Skin epidermis (tissue), 12 donors: ENCODE results near the gene SLFN5.
A peak's percentile ranks its signal among the peaks of the same experiment; 100 is the strongest.
"Not testable (repeated sequence)": the region's sequence is repeated elsewhere in the genome, so short reads cannot be mapped to it uniquely, and the experiment has no call there.

Source experiments
- H3K27ac ChIP-seq, 21 experiments: fragments of 200-600 bp; sonication (generic) in 11 of 21; one replicate each; pipeline ENCODE4 v1.5.0; 2020; ENCODE audit warnings: mild to moderate bottlenecking in 3 of 21, inconsistent platforms in 2 of 21, moderate library complexity in 2 of 21
- H3K4me3 ChIP-seq, 7 experiments: fragments of 200-600 bp; sonication (generic) in 2 of 7; one replicate each; pipeline ENCODE4 v1.5.0; 2020; ENCODE audit warnings: inconsistent platforms in 2 of 7, mild to moderate bottlenecking in 2 of 7, moderate library complexity in 1 of 7

The SLFN5 gene

GRCh38 chr17:35242805-35243560 is at the start of gene SLFN5:
Gene SLFN5 (plus strand): TSS chr17:35243072. CDS start chr17:35258691, 15,619 bp downstream.
- peak within 1 kb of the TSS; percentile 79 to 99 (median 94) for H3K27ac ChIP-seq
- peak within 1 kb of the TSS; percentile 56 to 70 (median 64) for H3K4me3 ChIP-seq

- H3K27ac ChIP-seq, H3K4me3 ChIP-seq: not testable (repeated sequence)
Measured at GRCh38 chr17:35194001-35194400, 48.9 kb upstream of the SLFN5 start, which contains the start of gene SLC35G3. Gene SLC35G3 (minus strand): TSS chr17:35194393. CDS start chr17:35194307, 86 bp downstream.

GRCh38 chr17:35195062-35195461 is 47.8 kb upstream of the SLFN5 start:
- H3K4me3 ChIP-seq, H3K27ac ChIP-seq: not testable (repeated sequence)

DNA sequence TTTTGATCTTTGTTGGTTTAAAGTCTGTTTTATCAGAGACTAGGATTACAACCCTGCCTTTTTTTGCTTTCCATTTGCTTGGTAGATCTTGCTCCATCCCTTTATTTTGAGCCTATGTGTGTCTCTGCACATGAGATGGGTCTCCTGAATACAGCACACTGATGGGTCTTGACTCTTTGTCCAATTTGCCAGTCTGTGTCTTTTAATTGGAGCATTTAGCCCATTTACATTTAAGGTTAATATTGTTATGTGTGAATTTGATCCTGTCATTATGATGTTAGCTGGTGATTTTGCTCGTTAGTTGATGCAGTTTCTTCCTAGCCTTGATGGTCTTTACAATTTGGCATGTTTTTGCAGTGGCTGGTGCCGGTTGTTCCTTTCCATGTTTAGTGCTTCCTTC is 40.3 kb upstream of the SLFN5 start:
- H3K4me3 ChIP-seq, H3K27ac ChIP-seq: not testable (repeated sequence)

DNA sequence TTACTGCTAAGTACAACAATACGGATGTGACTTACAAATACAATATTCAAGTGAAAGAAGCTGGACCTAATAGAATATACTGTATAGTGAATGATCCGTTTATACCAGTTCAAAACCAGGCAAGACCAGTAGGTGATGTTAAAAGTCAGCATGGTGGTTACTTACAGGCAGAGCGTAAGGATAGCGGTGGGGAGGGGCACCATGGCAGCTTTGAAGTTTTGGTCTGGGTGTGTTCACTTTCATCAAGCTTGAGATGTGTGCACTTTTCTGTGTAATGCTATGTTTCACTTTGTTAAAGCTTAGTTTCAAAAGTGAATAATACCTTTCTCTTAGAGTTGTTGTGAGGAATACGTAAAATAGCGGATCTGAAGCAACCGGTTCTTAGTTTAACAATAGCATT is 32.1 kb upstream of the SLFN5 start:
- H3K4me3 ChIP-seq, result no peak overlapping the region
- no peak overlapping the region for H3K27ac ChIP-seq

GRCh38 chr17:35212668-35213067 is 30.2 kb upstream of the SLFN5 start:
- Histone ChIP-seq H3K27ac (peak overlapping the region in 18 of 21 experiments; percentile 7 to 96 (median 66)), H3K4me3 (no peak overlapping the region)

GRCh38 chr17:35213412-35213940 is 29.4 kb upstream of the SLFN5 start:
- no peak overlapping the region for H3K4me3 ChIP-seq
- H3K27ac ChIP-seq, result peak overlapping the region in 19 of 21 experiments; percentile 7 to 96 (median 65)

GRCh38 chr17:35214192-35214591 is 28.7 kb upstream of the SLFN5 start:
- peak overlapping the region in 17 of 21 experiments; percentile 7 to 96 (median 71) for H3K27ac ChIP-seq
- no peak overlapping the region for H3K4me3 ChIP-seq

DNA sequence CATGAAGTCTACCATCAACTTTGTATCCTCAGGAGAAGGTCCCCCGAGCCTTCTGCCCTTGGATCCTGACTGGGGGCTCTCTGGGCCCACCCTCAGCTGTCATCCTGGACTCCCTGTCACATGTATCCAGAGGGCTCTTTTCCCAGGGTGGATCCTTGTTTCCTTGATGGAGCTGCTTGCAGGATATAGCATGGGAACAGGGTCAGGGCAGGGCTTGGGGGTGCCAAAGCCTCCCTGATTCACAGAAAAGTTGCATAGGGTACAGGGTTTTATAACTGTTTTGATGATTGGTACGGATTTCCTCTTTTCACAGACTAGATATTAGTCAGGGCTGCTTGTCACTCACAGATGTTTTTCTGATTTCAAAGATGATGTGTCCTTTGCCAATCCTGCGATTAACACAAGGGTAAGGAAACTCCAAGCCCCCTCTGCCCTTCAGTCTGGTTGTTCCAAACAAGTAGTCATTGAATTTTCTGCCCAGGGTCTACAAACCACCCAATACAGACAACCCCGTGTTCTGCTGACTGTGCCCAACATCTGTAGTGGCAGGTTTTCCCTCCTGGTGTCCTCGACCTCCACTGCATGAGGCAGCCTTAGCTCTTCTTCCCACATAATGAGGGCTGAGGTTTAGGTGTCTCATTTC is 28.1 kb upstream of the SLFN5 start:
- H3K4me3 ChIP-seq, result no peak overlapping the region
- peak overlapping the region in 15 of 21 experiments; percentile 38 to 96 (median 73) for H3K27ac ChIP-seq

DNA sequence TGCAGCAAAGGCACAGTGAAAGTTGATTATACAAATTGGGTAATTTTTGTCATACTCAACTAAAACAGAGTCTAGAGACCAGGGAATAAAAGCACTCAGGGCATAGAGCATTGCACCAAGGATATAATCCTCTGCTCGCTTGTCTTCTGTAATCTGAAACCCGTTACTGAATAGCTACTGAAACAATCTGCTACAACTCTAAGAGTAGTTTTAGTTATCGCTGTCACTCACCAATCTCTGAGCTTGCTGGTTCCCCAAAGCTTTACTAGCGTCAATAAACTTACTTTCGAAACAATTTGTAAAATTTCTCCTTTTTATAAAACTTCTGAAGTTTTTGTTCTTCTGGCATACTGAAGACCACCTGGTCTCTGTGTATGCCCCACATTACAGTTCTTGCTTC is 25.8 kb upstream of the SLFN5 start:
- Histone ChIP-seq H3K27ac (peak overlapping the region in 4 of 21 experiments; percentile 10 to 96 (median 88)), H3K4me3 (no peak overlapping the region)

DNA sequence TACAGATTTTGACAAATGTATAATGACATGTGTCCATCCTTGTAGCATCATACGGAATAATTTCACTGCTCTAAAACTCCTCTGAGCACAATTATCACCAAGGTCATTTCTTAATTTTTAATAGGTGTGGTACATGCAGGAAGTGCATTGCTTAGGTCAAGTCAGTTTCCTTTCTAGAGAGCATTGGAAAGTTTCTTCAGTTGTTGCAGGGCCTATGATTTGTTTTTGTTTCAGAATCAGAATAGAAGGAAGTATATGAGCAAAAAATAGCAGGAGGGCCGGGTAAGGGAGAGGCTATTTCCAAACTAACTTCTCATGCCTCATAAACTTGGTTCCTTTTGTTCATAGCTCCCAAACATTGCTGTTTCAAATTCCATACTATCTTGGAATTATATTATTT is 24.0 kb upstream of the SLFN5 start:
- H3K27ac ChIP-seq, result peak overlapping the region in 9 of 21 experiments; percentile 1 to 96 (median 46)

GRCh38 chr17:35222452-35222851 is 20.4 kb upstream of the SLFN5 start:
- H3K4me3 ChIP-seq, result no peak overlapping the region
- no peak overlapping the region for H3K27ac ChIP-seq

More for the DNA sequence above, 24.0 kb upstream of the SLFN5 start:
- no peak overlapping the region for H3K4me3 ChIP-seq

- no peak overlapping the region for H3K27ac ChIP-seq
- no peak overlapping the region for H3K4me3 ChIP-seq
Measured at GRCh38 chr17:35224436-35224835, 18.4 kb upstream of the SLFN5 start.

GRCh38 chr17:35227546-35227945 is 15.3 kb upstream of the SLFN5 start:
- H3K27ac ChIP-seq, result no peak overlapping the region
- no peak overlapping the region for H3K4me3 ChIP-seq

GRCh38 chr17:35229638-35230037 is 13.2 kb upstream of the SLFN5 start:
- H3K27ac ChIP-seq, result no peak overlapping the region

GRCh38 chr17:35234315-35234714 is 8.6 kb upstream of the SLFN5 start:
- H3K27ac ChIP-seq, H3K4me3 ChIP-seq: not testable (repeated sequence)

More at GRCh38 chr17:35229638-35230037, 13.2 kb upstream of the SLFN5 start:
- H3K4me3 ChIP-seq, result no peak overlapping the region

DNA sequence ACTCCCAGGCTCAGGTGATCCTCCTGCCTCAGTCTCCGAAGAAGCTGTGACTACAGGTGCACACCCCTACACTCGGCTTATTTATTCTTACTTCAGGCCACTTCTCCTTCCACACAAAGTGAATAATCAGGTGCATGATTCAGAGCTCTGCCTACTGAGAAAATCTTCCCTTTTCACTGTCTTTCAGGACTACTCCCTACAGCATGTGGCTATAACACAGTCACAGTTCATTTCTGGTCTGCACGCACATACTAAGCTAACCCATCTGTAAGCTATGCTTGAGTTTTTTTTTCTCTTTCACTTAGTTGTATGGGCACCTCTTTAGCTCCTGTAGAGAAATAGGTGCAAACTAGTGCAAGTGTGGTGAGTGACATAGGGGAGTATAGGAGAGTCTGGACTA is 7.6 kb upstream of the SLFN5 start:
- Histone ChIP-seq H3K27ac (no peak overlapping the region), H3K4me3 (no peak overlapping the region)

- no peak overlapping the region for H3K27ac ChIP-seq
- no peak overlapping the region for H3K4me3 ChIP-seq
Measured at GRCh38 chr17:35235917-35236316, 7.0 kb upstream of the SLFN5 start.

DNA sequence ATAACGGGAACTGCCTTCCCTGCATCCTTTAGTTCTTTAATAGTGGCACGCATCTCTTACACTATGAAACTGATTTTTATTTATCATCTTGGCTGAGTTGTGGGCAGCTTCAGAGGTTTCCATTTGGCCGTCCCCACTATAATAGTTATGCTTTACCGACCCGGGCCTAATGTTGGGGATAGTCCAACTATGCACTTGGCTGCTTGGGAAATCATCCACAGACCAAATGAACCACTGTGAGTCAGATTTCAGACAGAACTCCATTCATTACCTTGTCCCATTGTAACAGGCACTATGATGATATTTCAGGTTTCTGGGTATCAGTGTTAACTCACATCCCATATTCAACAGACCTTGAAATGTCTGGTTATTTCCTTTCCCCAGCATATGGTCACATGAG is 6.1 kb upstream of the SLFN5 start:
- H3K27ac ChIP-seq, result no peak overlapping the region
- H3K4me3 ChIP-seq, result no peak overlapping the region

- H3K4me3 ChIP-seq, result peak overlapping the region in 1 of 7 experiments; percentile 5
- H3K27ac ChIP-seq, result peak overlapping the region in 6 of 21 experiments; percentile 15 to 99 (median 46)
Measured at GRCh38 chr17:35238821-35239220, 4.1 kb upstream of the SLFN5 start.

- peak overlapping the region in 6 of 21 experiments; percentile 4 to 99 (median 78) for H3K27ac ChIP-seq
- peak overlapping the region in 2 of 7 experiments; percentile 11 to 63 for H3K4me3 ChIP-seq
Measured at GRCh38 chr17:35239823-35240222, 3.0 kb upstream of the SLFN5 start.
